GM12874 (cell line): Measurements from ENCODE around the gene KREMEN1.

Experiments used
- TF ChIP-seq, protein P1 (sequence below): IDR thresholded peaks from 2 replicates; pipeline ENCODE4 v1.5.1; 2011; ENCODE audit warnings: low read depth, mild to moderate bottlenecking, control low read depth, low read length, moderate library complexity; ENCODE audit not compliant: insufficient read depth

The KREMEN1 gene

DNA sequence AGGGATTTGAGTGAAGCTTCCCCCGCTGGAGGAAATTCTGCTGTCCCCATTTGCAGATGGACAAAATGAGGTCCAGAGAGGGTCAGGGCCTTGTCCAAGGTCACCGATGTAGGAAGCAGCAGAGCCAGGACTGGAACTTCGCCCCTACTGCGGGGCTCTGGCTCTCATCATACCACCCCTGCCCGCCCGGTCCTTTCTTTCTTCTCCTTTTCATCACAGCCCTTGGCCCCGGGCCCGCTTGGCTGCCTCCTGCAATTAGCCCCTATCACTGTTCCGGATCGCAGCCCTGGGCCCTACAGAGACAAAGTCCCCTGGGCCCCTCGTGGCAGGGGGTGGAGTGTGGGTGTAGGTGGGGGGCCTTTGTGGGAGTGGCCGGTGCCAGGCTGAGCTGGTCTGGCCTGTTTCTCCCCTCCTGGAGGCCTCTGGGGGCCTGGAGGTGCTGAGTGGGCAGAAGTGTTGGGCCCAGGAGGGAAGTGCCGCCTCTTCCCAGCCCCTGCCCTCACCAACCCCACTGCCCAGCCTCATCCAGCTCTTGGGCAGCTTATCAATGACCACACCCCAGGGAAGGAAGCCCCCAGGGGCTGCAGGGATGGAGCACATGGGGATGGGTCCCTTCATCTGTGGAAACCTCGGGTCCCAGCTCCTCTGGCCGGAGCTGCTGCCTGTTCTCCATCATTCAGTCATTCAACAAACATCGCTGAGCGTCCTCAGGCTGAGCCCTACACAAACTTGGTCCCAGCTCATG lies 136.2 kb downstream of the KREMEN1 start:
- TF ChIP-seq, protein P1, sequence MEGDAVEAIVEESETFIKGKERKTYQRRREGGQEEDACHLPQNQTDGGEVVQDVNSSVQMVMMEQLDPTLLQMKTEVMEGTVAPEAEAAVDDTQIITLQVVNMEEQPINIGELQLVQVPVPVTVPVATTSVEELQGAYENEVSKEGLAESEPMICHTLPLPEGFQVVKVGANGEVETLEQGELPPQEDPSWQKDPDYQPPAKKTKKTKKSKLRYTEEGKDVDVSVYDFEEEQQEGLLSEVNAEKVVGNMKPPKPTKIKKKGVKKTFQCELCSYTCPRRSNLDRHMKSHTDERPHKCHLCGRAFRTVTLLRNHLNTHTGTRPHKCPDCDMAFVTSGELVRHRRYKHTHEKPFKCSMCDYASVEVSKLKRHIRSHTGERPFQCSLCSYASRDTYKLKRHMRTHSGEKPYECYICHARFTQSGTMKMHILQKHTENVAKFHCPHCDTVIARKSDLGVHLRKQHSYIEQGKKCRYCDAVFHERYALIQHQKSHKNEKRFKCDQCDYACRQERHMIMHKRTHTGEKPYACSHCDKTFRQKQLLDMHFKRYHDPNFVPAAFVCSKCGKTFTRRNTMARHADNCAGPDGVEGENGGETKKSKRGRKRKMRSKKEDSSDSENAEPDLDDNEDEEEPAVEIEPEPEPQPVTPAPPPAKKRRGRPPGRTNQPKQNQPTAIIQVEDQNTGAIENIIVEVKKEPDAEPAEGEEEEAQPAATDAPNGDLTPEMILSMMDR, result no peak

DNA sequence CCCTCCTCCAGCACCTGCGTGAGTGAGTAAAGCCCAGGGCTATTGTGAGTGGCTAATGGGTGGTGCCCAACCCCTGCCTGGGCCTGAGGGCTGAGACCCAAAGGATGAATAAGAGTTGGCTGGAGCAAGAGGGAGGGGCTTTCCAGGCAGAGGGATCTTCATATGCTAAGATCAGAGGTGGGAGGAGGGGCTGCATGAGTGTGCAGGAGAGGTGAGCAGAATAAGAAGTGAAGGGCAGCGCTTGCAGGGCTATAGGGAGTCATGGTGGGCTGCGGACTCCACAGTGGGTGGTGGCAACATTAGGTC lies 136.7 kb downstream of the KREMEN1 start:
- TF ChIP-seq, protein P1, result no peak

DNA sequence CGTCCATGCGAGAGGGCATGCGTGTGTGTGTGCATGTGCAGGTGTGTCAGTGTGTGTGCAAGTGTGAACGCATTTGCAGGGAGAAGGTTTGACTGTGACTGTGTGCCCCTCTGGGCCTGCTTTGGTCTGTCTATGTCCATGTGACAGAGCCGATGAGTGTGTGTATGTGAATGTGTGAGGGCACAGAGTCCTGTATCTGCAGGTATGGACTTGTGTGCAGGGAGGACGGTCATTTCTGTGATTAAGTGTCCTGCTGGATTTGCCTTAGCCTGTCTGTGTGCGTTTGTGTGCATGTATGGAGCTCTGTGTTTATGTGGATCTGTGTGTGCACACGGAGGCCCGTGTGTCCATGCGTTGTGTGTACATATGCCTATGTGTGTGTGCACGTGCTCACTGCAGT lies 138.2 kb downstream of the KREMEN1 start:
- TF ChIP-seq, protein P1, result no peak

DNA sequence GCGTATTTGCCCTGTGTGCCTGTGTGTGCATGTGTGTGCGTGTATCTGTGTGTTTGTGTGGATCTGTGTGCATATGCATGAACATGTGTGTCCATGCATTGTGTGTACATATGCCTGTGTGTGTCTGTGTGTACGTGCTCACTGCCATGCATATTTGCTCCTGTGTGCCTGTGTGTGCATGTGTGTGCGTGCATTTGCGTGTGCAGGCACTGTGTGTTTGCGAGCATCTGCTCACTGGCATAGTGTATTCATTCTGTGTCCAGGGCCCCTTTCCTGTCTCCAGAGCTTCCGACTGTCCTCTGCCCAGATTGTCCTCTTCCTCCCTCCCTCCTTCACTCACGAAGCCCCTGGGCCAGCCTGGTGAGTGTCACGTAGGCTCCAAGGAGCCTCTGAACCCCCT lies 138.6 kb downstream of the KREMEN1 start:
- TF ChIP-seq, protein P1, result no peak

DNA sequence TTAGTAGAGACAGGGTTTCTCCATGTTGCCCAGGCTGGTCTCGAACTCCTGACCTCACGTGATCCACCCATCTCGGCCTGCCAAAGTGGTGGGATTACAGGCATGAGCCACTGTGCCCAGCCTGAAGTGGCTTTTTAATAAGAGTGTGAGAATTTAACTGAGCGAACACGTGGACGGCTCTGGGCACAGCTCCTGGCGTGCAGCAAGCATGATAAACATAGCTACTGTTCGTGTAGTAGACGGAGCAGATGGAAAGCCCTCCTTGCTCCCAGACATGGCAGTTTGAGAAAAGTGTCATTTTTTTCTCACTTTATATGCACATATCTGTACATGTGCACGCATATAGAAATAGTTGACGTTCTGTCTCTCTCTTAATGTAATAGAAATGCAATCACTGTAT lies 139.9 kb downstream of the KREMEN1 start:
- TF ChIP-seq, protein P1, result no peak

DNA sequence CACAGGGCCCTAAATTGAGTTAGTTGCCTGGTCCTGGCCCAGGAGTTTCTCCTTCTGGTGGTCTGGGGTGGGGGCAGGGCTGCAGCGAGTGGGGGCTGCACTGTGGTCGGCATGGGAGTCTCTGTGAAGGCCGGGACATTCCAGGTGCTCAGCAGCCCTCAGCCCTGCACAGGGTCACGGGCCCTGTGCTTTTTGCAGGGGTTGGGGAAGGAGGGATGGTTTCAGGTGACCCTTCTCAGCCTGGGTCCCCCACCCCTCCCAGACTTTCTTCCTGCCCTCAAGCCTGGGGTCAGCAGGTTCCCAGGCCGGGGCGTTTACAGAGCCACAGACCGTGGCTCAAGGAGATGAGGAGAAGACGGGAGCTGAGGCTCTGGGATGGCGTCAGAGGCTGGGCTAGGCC lies 140.7 kb downstream of the KREMEN1 start:
- TF ChIP-seq, protein P1, result no peak

DNA sequence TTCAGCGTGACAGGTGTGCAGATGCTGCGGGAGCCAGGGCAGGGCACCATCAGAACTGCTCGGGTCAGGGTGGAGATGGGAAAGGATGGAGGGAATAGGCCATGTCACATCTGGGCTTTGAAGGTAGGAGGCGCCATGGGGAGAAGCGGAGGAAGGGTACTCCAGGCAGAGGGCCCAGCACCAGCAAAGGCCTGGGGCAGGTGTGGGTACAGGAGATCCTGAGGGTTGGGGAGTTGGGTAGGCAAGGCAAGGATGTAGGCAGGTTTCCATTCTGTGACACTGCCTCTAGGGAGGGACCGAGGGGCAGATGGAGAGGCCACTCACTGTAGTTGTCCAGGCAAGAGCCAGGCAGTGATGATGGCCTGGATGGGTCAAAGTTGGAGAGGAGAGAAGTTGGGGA lies 141.4 kb downstream of the KREMEN1 start:
- TF ChIP-seq, protein P1, result no peak
